GM21717 (cell line): ENCODE data around the gene PVALB.

Experiments
- ATAC-seq: cut with Tn5 transposase; IDR thresholded peaks from one replicate; pipeline ENCODE4 v1.9.1; 2021; ENCODE audit warnings: mild to moderate bottlenecking, moderate library complexity; ENCODE audit not compliant: unreplicated experiment

Gene PVALB

GRCh38 chr22:36816636-36817524 lies at the start of gene PVALB:
PVALB (minus strand) TSS chr22:36817035; CDS start chr22:36817005, 30 bp downstream.
- ATAC-seq, result no peak

- no peak for ATAC-seq
Observed at GRCh38 chr22:36865346-36865745, 48.5 kb upstream of the PVALB start.

GRCh38 chr22:36864454-36865215 lies 47.8 kb upstream of the PVALB start:
- ATAC-seq, result no peak

- no peak for ATAC-seq
Observed at GRCh38 chr22:36863979-36864378, 47.1 kb upstream of the PVALB start.

GRCh38 chr22:36863281-36863680 lies 46.4 kb upstream of the PVALB start:
- no peak for ATAC-seq

GRCh38 chr22:36862251-36863242 lies 45.7 kb upstream of the PVALB start:
- ATAC-seq, result no peak

GRCh38 chr22:36860821-36861659 lies 44.2 kb upstream of the PVALB start, which contains the start of gene NCF4:
NCF4 (plus strand) TSS chr22:36861006; CDS start chr22:36861172, 166 bp downstream.
- ATAC-seq, result peak; percentile 55

- no peak for ATAC-seq
Observed at GRCh38 chr22:36860438-36860820, 43.6 kb upstream of the PVALB start.

- no peak for ATAC-seq
Observed at GRCh38 chr22:36860017-36860416, 43.2 kb upstream of the PVALB start.

- ATAC-seq, result no peak
Observed at GRCh38 chr22:36858966-36859365, 42.1 kb upstream of the PVALB start.

- no peak for ATAC-seq
Observed at GRCh38 chr22:36858156-36858555, 41.3 kb upstream of the PVALB start.

- no peak for ATAC-seq
Observed at GRCh38 chr22:36856792-36857135, 39.9 kb upstream of the PVALB start.

GRCh38 chr22:36856121-36856791 lies 39.4 kb upstream of the PVALB start:
- ATAC-seq, result no peak

- ATAC-seq, result no peak
Observed at GRCh38 chr22:36855478-36855877, 38.6 kb upstream of the PVALB start.

- no peak for ATAC-seq
Observed at GRCh38 chr22:36853407-36854099, 36.7 kb upstream of the PVALB start.

GRCh38 chr22:36852056-36852973 lies 35.5 kb upstream of the PVALB start:
- no peak for ATAC-seq

- no peak for ATAC-seq
Observed at GRCh38 chr22:36850682-36851081, 33.8 kb upstream of the PVALB start.

- ATAC-seq, result no peak
Observed at GRCh38 chr22:36850056-36850455, 33.2 kb upstream of the PVALB start.
